ENCODE data around the gene ABCC3.
A peak's percentile ranks its signal among the peaks of the same experiment; 100 is the strongest.
"Not testable (repeated sequence)": the region's sequence is repeated elsewhere in the genome, so short reads cannot be mapped to it uniquely, and the experiment has no call there.

ABCC3 gene

GRCh38 chr17:50707289-50708049 lies 72.8 kb downstream of the ABCC3 start, which contains the start of gene ANKRD40:
TSS of gene ANKRD40 (minus strand) at chr17:50707914. CDS start at chr17:50707654, 260 bp downstream.
- peak; percentile 81 for DNase-seq (ENCODE audit: low read depth)

DNA sequence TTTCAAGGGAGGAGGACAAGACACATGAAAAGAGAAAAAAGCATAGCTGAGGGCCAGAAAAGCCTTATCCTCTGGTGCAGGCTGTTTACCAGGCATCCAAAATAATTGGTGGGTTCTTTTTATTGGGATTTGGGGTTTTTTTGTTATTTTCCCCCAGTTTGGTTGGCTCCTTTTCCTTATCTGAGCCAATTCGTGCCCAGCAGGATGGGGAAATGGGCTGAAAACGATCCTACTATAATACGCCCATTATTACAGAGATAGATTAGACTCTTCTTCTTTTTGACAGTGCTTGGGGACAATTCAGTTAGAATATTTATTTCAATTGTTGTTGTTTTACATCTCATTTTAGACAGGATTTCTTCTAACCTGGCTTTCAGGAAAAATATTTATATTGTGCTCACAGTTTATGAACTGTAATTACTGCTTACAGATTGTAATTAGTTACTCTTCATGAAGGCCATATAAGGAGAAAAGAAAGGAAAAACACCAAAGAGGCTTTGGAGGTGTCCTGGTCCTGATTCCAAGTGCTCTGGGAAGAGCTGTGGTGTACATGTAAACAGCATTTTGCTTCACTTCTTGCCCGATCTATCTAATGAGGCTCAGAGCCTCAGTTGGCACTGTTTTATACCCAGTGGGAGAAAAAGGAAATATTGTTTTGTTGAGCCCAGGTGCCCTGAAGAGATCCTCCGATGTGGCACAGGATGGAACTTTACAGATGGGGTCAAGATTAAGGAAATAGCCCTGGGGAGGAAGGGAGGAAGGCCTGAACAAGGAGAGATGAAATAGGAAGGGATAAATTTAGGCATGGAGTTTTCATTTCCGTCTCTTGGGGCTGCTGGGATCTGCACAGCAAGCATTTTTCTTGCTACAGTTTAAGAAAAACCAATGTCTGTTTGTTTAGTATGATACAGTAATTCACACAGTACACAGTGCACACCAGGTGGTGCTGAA lies 73.6 kb downstream of the ABCC3 start:
- DNase-seq (ENCODE audit: low read depth) = no peak

- not testable (repeated sequence) for DNase-seq (ENCODE audit: low read depth)
Observed at GRCh38 chr17:50709053-50709452, 74.4 kb downstream of the ABCC3 start.

GRCh38 chr17:50710025-50710424 lies 75.3 kb downstream of the ABCC3 start:
- no peak for DNase-seq (ENCODE audit: low read depth)

- no peak for DNase-seq (ENCODE audit: low read depth)
Observed at GRCh38 chr17:50710650-50711049, 76.0 kb downstream of the ABCC3 start.

DNA sequence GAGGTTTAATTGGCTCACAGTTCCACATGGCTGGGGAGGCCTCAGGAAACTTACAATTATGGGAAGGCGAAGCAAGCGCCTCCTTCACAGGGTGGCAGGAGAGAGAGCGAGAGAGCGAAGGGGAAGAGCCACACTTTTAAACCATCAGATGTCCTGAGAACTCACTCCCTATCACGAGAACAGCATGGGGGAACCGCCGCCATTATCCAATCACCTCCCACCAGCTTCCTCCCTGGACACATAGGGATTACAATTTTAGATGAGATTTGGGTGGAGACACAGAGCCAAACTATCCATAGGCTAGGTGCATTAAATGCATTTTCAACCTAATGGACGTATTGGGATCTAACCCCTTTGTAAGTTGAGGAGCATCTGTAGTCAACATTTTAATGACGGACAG lies 78.0 kb downstream of the ABCC3 start:
- DNase-seq (ENCODE audit: low read depth) = no peak

- DNase-seq (ENCODE audit: low read depth) = no peak
Observed at GRCh38 chr17:50715471-50715870, 80.8 kb downstream of the ABCC3 start.

- DNase-seq (ENCODE audit: low read depth) = peak; percentile 84
Observed at GRCh38 chr17:50719144-50719923, 84.7 kb downstream of the ABCC3 start, which contains the start of gene LUC7L3. TSS of gene LUC7L3 (plus strand) at chr17:50719603. CDS start at chr17:50719733, 130 bp downstream.

DNA sequence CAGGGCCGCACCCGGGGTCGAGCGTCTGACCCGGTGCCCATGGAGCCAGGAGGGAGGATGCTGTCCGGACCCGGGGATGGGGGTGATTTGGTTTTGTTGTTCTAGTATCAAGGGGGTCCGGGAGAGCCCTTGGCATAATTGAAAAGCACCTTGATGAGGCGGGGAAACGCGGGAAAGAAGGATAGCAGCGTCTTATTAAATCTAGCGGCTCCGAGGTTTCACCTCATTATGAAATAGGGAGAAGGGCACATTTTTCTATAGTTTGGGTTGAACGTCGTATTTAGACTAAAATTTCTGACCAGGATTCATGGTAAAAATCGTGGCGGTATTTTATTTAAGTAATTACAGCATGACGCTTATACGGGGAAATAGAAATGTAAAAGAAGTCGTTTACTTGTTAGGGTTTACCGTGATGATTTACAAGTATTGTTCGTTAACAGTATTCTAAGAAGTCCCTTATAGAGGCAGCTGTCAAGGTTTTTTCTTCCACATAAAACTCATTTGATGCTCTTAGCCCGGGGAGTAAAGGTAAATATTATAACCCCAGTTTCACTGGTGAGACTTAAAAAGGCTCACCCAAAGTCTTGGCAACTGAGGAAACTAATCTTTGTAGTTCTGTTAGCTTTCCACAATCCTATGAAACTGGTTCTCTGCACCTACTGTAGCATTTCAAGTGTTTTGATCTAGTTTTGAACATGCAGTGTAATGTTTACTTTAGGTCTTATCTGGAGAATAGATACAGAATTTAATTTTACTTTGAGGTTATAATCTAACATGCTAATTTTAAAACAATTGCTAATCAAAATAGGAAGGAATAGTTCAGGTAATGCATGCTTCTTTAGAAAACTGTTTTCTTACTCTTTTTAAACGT lies 85.5 kb downstream of the ABCC3 start:
- DNase-seq (ENCODE audit: low read depth) = no peak

GRCh38 chr17:50721194-50722010 lies 86.7 kb downstream of the ABCC3 start:
- DNase-seq (ENCODE audit: low read depth) = no peak

DNA sequence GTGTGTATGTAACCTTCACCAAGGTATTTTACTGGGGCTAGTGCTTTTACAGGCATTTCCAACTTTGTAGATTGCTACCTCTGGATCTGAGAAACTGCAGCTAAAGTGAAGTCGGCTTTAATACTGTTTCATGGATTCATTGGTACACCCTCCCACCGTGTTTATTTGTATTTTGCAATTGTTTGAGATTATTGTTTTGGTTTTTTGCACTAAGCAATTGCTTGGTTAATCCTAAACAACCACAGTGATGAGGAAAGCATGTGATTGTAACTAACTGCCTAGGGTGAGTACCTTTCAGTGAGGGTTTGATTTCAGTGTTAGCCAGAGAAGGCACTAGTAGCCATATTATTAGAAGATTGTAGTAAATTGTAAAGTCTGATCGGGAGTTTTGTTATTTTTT lies 88.1 kb downstream of the ABCC3 start:
- no peak for DNase-seq (ENCODE audit: low read depth)

DNA sequence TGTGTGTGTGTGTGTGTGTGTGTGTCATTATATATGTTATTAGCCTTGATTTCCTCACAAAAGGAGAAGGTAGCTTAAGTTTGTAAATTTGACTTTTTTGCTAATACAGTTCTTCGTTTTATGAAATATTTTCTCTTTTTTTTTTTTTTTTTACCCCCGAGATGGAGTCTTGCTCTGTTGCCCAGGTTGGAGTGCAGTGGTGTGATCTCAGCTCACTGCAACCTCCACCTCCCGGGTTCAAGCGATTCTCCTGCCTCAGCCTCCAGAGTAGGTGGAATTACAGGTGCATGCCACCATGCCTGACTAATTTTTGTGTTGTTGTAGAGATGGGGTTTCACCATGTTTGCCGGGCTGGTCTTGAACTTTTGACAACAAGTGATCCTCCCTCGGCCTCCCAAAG lies 89.9 kb downstream of the ABCC3 start:
- DNase-seq (ENCODE audit: low read depth) = not testable (repeated sequence)

DNA sequence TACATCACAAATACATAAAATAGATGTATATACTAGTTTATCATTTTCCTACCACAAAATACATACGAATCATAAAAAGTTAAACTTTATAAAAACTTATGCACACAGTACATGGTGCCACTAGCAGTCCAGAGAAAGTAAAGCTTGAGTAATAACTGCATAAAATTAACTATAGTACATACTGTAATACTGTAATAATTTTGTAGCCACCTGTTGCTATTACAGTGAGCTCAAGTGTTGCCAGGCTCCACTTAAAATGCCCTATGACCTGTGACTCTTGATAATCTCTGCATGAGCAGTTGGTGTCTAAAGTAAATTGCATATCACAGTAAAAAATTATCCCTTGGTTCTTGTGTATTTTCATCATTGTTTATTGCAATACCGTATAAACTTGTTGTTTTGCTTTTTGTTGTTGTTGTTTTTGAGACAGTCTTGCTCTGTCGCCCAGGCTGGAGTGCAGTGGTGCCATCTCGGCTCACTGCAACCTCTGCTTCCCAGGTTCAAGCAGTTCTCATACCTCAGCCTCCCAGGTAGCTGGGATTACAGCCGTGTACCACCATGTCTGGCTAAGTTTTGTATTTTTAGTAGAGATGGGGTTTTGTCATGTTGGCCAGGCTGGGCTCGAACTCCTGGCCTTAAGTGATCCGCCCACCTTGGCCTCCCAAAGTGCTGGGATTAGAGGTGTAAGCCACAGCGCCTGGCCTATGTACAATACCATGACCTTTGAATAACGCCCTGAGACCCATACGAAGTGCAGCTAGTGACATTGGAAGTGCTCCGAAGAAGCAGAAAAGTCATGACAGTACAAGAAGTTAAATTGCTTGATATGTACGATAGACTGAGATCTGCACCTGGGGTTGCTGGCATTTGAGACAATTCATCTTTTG lies 91.3 kb downstream of the ABCC3 start:
- no peak for DNase-seq (ENCODE audit: low read depth)

- DNase-seq (ENCODE audit: low read depth) = no peak
Observed at GRCh38 chr17:50728112-50728429, 93.4 kb downstream of the ABCC3 start.

DNA sequence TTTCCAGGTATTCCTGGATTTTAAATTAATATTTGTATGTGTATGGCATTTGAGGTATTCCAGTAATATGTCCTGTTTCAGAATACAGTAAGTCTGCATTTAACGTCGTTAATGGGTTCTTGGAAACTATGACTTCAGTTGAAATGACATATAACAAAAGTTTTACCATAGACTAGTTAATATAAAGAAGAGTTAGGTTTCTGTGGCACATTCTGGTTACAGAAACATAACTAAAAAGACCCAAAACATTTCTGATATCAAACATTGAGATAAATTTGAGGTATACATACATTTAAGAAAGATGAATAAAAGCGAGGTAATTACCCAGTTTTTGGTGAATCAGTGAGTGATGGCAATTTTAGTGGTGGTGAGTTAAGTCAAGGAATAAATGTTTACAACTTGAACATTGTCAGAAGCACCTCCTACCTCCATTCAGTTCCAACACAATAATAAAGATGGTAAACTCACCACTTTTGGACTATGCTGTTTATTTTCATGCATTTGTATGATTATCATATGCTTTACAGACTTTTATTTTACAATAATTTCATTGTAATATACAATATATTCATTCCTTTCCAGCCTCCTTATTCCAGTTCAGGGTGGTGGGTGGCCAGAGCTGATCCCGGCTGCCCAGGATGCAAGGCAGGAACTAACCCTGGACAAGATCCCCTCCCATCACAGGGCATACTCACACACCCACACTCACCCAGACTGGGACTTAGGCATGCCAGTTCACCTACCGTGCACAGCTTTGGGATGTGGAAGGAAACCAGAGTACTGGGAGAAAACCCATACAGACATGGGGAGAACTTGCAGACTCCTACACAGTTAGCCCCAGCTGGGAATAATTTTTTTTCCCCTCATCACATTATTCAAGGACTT lies 94.4 kb downstream of the ABCC3 start:
- DNase-seq (ENCODE audit: low read depth) = no peak

DNA sequence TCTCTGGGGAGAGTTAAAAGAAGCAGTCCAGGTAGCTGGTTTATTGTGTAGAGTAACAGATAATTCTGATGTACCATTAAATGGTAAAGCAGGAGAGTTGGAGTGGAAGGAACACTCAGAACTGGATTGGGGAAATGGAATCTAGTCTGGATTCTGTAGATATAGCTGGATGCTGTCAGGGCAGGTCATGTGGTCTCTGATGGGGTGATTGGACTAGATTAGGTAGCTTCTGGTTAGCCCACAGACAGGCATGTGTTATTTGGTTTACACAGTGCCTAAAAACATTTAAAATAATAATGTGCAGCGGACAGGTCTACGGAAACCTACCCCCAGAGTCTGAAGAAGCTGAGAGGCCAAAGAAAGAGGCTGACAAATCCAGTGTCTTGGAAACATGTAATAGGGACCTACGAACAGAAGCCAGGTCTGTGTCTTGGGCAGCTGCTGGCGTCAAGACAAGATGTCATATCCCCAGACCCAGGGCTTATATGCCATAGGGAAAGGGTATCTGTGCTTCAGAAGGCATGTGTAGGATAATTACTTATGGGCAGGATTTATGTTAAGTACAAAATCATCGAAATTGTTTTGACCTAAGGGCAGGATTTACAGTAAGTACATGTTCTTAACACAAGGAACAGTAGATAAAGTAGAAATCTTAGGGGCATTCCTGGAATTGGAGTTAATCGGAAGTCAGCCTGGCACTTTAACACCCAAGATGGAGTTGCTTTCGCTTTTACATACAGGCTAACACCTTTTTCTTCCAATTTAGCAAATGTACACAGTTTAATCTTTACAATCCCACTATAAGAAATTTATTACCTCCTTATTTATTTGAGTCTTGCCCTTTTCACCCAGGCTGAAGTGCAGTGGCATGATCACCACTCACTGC lies 97.1 kb downstream of the ABCC3 start:
- no peak for DNase-seq (ENCODE audit: low read depth)

- DNase-seq (ENCODE audit: low read depth) = no peak
Observed at GRCh38 chr17:50735287-50735686, 100.6 kb downstream of the ABCC3 start.
